ENCODE results near the gene UQCR10.

Gene UQCR10

GRCh38 chr22:29738118-29738815 is 28.9 kb upstream of the UQCR10 start:
- Histone ChIP-seq H3K36me3 (ENCODE audit: insufficient read depth, low read depth, low read length) (no peaks in the 10 kb centered on the region), H3K4me1 (ENCODE audit: insufficient read depth, low read length) (peaks cover 11% of the 10 kb centered on the region; the same call in 1 of the 2 replicates), H3K9me3 (ENCODE audit: insufficient read depth, low read depth, low read length) (no peaks in the 10 kb centered on the region), H3K27me3 (ENCODE audit: insufficient read depth, low read length) (no peaks in the 10 kb centered on the region), H3K27ac (ENCODE audit: low read length) (no peak overlapping the region), H3K9ac (ENCODE audit: low read depth, low read length) (no peak overlapping the region), H3K4me3 (ENCODE audit: low read length) (no peak overlapping the region)

GRCh38 chr22:29739346-29739875 is 27.8 kb upstream of the UQCR10 start:
- no peak overlapping the region for H3K27ac ChIP-seq (ENCODE audit: low read length)
- no peaks in the 10 kb centered on the region for H3K36me3 ChIP-seq (ENCODE audit: insufficient read depth, low read depth, low read length)

GRCh38 chr22:29740216-29740615 is 27.0 kb upstream of the UQCR10 start:
- H3K36me3 ChIP-seq (ENCODE audit: insufficient read depth, low read depth, low read length): no peaks in the 10 kb centered on the region

More at GRCh38 chr22:29739346-29739875, 27.8 kb upstream of the UQCR10 start:
- no peak overlapping the region for H3K9ac ChIP-seq (ENCODE audit: low read depth, low read length)
- no peaks in the 10 kb centered on the region for H3K9me3 ChIP-seq (ENCODE audit: insufficient read depth, low read depth, low read length)
- no peaks in the 10 kb centered on the region for H3K27me3 ChIP-seq (ENCODE audit: insufficient read depth, low read length)
- H3K4me1 ChIP-seq (ENCODE audit: insufficient read depth, low read length): peaks cover 9% of the 10 kb centered on the region; the same call in 1 of the 2 replicates
- no peak overlapping the region for H3K4me3 ChIP-seq (ENCODE audit: low read length)

GRCh38 chr22:29741926-29742325 is 25.2 kb upstream of the UQCR10 start:
- H3K9ac ChIP-seq (ENCODE audit: low read depth, low read length): no peak overlapping the region
- no peaks in the 10 kb centered on the region for H3K36me3 ChIP-seq (ENCODE audit: insufficient read depth, low read depth, low read length)
- H3K4me3 ChIP-seq (ENCODE audit: low read length): no peak overlapping the region
- H3K4me1 ChIP-seq (ENCODE audit: insufficient read depth, low read length): no peaks in the 10 kb centered on the region
- H3K9me3 ChIP-seq (ENCODE audit: insufficient read depth, low read depth, low read length): no peaks in the 10 kb centered on the region
- H3K27ac ChIP-seq (ENCODE audit: low read length): no peak overlapping the region
- H3K27me3 ChIP-seq (ENCODE audit: insufficient read depth, low read length): no peaks in the 10 kb centered on the region

More at GRCh38 chr22:29740216-29740615, 27.0 kb upstream of the UQCR10 start:
- Histone ChIP-seq H3K9me3 (ENCODE audit: insufficient read depth, low read depth, low read length) (no peaks in the 10 kb centered on the region), H3K27me3 (ENCODE audit: insufficient read depth, low read length) (no peaks in the 10 kb centered on the region), H3K4me3 (ENCODE audit: low read length) (no peak overlapping the region), H3K9ac (ENCODE audit: low read depth, low read length) (no peak overlapping the region), H3K4me1 (ENCODE audit: insufficient read depth, low read length) (peaks cover 2% of the 10 kb centered on the region; the same call in 1 of the 2 replicates), H3K27ac (ENCODE audit: low read length) (no peak overlapping the region)

DNA sequence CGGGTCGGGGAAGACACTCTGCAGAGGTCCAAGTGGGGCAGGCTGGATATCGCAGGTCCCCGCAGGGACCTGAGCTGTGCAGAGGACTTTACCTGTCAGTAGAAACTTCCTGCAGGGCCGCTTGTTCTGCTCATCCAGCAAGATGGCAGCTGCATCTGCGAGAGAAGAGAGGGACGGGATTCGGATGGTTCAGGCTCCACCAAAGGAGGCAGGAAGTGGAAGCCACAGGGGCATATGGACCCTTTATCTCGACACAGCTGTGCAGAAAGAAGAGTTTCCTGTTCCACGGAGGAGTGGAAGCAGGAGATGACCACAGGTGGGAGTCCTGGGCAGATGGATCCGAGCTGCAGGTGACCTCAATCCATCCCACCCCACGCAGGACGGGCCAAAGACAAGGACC is 24.8 kb upstream of the UQCR10 start:
- no peaks in the 10 kb centered on the region for H3K36me3 ChIP-seq (ENCODE audit: insufficient read depth, low read depth, low read length)
- no peak overlapping the region for H3K27ac ChIP-seq (ENCODE audit: low read length)
- H3K4me3 ChIP-seq (ENCODE audit: low read length): no peak overlapping the region
- H3K4me1 ChIP-seq (ENCODE audit: insufficient read depth, low read length): no peaks in the 10 kb centered on the region
- no peaks in the 10 kb centered on the region for H3K9me3 ChIP-seq (ENCODE audit: insufficient read depth, low read depth, low read length)
- no peaks in the 10 kb centered on the region for H3K27me3 ChIP-seq (ENCODE audit: insufficient read depth, low read length)
- H3K9ac ChIP-seq (ENCODE audit: low read depth, low read length): no peak overlapping the region

DNA sequence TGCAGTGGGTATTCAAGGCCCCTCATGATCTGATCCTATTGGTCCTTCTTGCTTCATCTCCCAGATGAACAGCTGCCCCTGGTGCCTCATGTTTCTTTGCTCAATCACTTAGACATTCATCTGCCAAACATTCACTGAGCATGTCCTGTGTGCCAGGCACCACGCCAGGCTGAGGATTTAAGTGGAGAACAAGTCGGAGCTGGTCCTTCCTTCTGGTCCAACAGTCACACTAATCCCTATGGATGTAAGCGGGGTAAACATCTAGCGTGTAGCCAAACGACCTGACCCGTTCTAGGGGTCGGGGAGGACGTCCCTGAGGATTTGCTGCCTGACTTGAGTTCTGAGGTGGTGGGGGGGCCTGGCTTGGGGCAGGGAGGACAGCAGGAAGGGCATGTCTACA is 22.3 kb upstream of the UQCR10 start:
- no peak overlapping the region for H3K9ac ChIP-seq (ENCODE audit: low read depth, low read length)
- no peak overlapping the region for H3K27ac ChIP-seq (ENCODE audit: low read length)
- H3K4me1 ChIP-seq (ENCODE audit: insufficient read depth, low read length): no peaks in the 10 kb centered on the region
- H3K4me3 ChIP-seq (ENCODE audit: low read length): no peak overlapping the region
- no peaks in the 10 kb centered on the region for H3K27me3 ChIP-seq (ENCODE audit: insufficient read depth, low read length)
- no peaks in the 10 kb centered on the region for H3K9me3 ChIP-seq (ENCODE audit: insufficient read depth, low read depth, low read length)
- H3K36me3 ChIP-seq (ENCODE audit: insufficient read depth, low read depth, low read length): no peaks in the 10 kb centered on the region

GRCh38 chr22:29747832-29748231 is 19.3 kb upstream of the UQCR10 start:
- no peaks in the 10 kb centered on the region for H3K9me3 ChIP-seq (ENCODE audit: insufficient read depth, low read depth, low read length)
- no peaks in the 10 kb centered on the region for H3K36me3 ChIP-seq (ENCODE audit: insufficient read depth, low read depth, low read length)
- H3K27ac ChIP-seq (ENCODE audit: low read length): no peak overlapping the region
- no peak overlapping the region for H3K4me3 ChIP-seq (ENCODE audit: low read length)
- no peaks in the 10 kb centered on the region for H3K4me1 ChIP-seq (ENCODE audit: insufficient read depth, low read length)
- no peaks in the 10 kb centered on the region for H3K27me3 ChIP-seq (ENCODE audit: insufficient read depth, low read length)
- no peak overlapping the region for H3K9ac ChIP-seq (ENCODE audit: low read depth, low read length)

- no peaks in the 10 kb centered on the region for H3K4me1 ChIP-seq (ENCODE audit: insufficient read depth, low read length)
- H3K27ac ChIP-seq (ENCODE audit: low read length): no peak overlapping the region
- H3K4me3 ChIP-seq (ENCODE audit: low read length): no peak overlapping the region
- no peaks in the 10 kb centered on the region for H3K27me3 ChIP-seq (ENCODE audit: insufficient read depth, low read length)
- no peaks in the 10 kb centered on the region for H3K36me3 ChIP-seq (ENCODE audit: insufficient read depth, low read depth, low read length)
- no peak overlapping the region for H3K9ac ChIP-seq (ENCODE audit: low read depth, low read length)
- no peaks in the 10 kb centered on the region for H3K9me3 ChIP-seq (ENCODE audit: insufficient read depth, low read depth, low read length)
Measured at GRCh38 chr22:29748248-29748893, 18.8 kb upstream of the UQCR10 start.

GRCh38 chr22:29750029-29750428 is 17.1 kb upstream of the UQCR10 start:
- Histone ChIP-seq H3K9ac (ENCODE audit: low read depth, low read length) (no peak overlapping the region), H3K9me3 (ENCODE audit: insufficient read depth, low read depth, low read length) (no peaks in the 10 kb centered on the region), H3K4me3 (ENCODE audit: low read length) (no peak overlapping the region), H3K36me3 (ENCODE audit: insufficient read depth, low read depth, low read length) (no peaks in the 10 kb centered on the region), H3K27ac (ENCODE audit: low read length) (no peak overlapping the region), H3K27me3 (ENCODE audit: insufficient read depth, low read length) (no peaks in the 10 kb centered on the region), H3K4me1 (ENCODE audit: insufficient read depth, low read length) (no peaks in the 10 kb centered on the region)

DNA sequence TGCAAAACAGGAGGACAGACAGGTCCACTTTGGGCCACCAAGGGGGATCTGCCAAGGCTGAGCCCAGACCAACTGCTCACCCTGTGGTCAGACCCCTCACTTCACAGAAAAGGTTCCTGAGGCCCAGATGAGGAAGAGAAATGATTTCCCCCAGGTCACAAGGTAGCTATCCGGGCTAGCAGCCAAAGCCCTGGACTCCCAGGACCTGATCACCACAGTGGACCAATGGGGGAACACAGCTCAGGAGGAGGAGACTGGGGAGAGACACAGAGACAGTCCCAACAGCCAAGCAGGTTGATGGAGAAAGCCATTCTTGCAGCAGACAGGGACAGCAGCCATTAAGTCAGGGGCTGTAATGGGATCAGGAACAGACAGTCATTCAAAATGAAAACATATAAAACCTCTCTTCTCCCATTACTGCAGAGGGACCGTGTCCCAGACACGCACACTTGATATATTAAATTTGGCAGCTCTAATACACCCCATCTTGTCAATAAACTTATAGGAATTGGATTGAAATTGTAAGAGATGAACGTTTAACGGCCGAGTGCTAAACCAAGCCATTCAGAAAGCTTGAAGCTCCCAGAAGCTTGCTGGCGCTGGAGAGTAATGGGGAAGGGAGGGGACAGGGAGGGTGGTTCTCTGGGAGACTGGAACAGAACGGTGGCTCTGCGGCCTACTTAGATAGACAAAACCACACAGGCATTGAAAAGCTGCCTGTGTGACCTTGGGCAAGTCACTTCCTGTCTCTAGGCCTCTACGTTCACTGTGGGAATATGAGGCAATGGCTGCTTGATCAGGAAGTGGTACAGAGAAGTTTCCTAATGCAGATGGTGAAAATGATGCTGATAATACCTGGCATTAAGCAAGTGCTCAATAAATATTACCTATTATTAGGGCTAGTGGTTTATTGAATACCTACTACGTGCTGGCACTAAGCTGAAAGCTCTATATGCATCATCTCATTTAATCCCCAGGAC is 16.3 kb upstream of the UQCR10 start:
- H3K4me1 ChIP-seq (ENCODE audit: insufficient read depth, low read length): no peaks in the 10 kb centered on the region
- H3K4me3 ChIP-seq (ENCODE audit: low read length): no peak overlapping the region

DNA sequence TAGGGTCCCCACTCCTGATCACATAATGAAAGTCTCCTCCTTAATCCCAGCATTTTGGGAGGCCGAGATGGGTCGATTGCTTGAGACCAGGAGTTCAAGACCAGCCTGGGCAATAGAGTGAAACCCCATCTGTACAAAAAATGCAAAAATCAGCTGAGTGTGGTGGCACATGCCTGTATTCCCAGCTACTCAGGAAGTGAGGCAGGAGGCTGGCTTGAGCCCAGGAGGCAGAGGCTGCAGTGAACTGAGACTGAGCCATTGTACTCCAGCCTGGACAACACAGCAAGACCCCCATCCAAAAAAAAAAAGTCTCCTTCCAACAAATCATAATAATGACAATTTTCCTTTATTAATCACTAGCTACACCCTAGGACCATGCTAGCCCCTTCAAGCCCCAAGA is 15.5 kb upstream of the UQCR10 start:
- no peak overlapping the region for H3K4me3 ChIP-seq (ENCODE audit: low read length)
- H3K9me3 ChIP-seq (ENCODE audit: insufficient read depth, low read depth, low read length): no peaks in the 10 kb centered on the region
- H3K27ac ChIP-seq (ENCODE audit: low read length): no peak overlapping the region
- no peaks in the 10 kb centered on the region for H3K4me1 ChIP-seq (ENCODE audit: insufficient read depth, low read length)
- no peak overlapping the region for H3K9ac ChIP-seq (ENCODE audit: low read depth, low read length)
- no peaks in the 10 kb centered on the region for H3K27me3 ChIP-seq (ENCODE audit: insufficient read depth, low read length)
- H3K36me3 ChIP-seq (ENCODE audit: insufficient read depth, low read depth, low read length): no peaks in the 10 kb centered on the region

More for the DNA sequence above, 16.3 kb upstream of the UQCR10 start:
- H3K9ac ChIP-seq (ENCODE audit: low read depth, low read length): no peak overlapping the region
- H3K27me3 ChIP-seq (ENCODE audit: insufficient read depth, low read length): no peaks in the 10 kb centered on the region
- no peak overlapping the region for H3K27ac ChIP-seq (ENCODE audit: low read length)
- H3K9me3 ChIP-seq (ENCODE audit: insufficient read depth, low read depth, low read length): no peaks in the 10 kb centered on the region
- no peaks in the 10 kb centered on the region for H3K36me3 ChIP-seq (ENCODE audit: insufficient read depth, low read depth, low read length)
